Peyer's patch (tissue), 4 donors: ENCODE measurements around the gene POU2AF2. TPM values are rescaled to one million over a fixed set of nuclear protein-coding genes. Genes with fewer than 3 reads are reported as not detected.
"Not testable (repeated sequence)": the region's sequence is repeated elsewhere in the genome, so short reads cannot be mapped to it uniquely, and the experiment has no call there.

Experiments
- DNase-seq, 3 donors: peaks; one replicate each; pipeline ENCODE4 v3.0.0-alpha.2; 2017 to 2019
- H3K27ac ChIP-seq, 4 donors: fragments of 200-600 bp; sonication (generic); one replicate each; pipeline ENCODE4 v1.5.1; 2016 to 2019
- H3K27me3 ChIP-seq, 2 donors: fragments of 200-600 bp; sonication (generic); one replicate each; pipeline ENCODE4 v1.5.1; 2019
- H3K36me3 ChIP-seq, 3 donors: fragments of 200-600 bp; sonication (generic); one replicate each; pipeline ENCODE4 v1.5.1; 2016 to 2019
- H3K4me1 ChIP-seq, 4 donors: fragments of 200-600 bp; sonication (generic); one replicate each; pipeline ENCODE4 v1.5.1; 2016 to 2019
- H3K4me3 ChIP-seq, 4 donors: fragments of 200-600 bp; sonication (generic); 1 replicate in 3 of 4; 2 replicates in 1 of 4; pipeline ENCODE4 v1.5.1; 2016 to 2019; ENCODE audit warnings: mild to moderate bottlenecking in 1 of 4
- H3K9me3 ChIP-seq, 4 donors: fragments of 200-600 bp; sonication (generic); one replicate each; pipeline ENCODE4 v1.5.1; 2016 to 2019; ENCODE audit warnings: mild to moderate bottlenecking in 1 of 4
- CTCF ChIP-seq, 6 experiments: fragments of 450-650 bp in 4 of 6; fragments of 200-600 bp in 2 of 6; sonication (generic) in 1 of 6; IDR thresholded peaks; one replicate each; pipeline ENCODE4 v1.5.1; 2017 to 2019; ENCODE audit warnings: antibody characterized with exemption in 6 of 6, mild to moderate bottlenecking in 3 of 6, moderate library complexity in 1 of 6
- POLR2A ChIP-seq, 2 donors: fragments of 450-650 bp; IDR thresholded peaks; one replicate each; pipeline ENCODE4 v1.5.1; 2017; ENCODE audit warnings: antibody characterized with exemption in 2 of 2, mild to moderate bottlenecking in 2 of 2, moderate library complexity in 2 of 2
- total RNA-seq, 4 donors: library from RNA; depleted of rRNA; stranded (reverse); fragments of >200 nt; gene quantifications; one replicate each; pipeline ENCODE4 v1.1.0, GENCODE V29; 2016

POU2AF2 gene
- total RNA-seq, 4 donors from 2014 or later, result 1.2 to 4.4 TPM; not detected in 2

GRCh38 chr11:111207213-111207612, 38.3 kb upstream of the POU2AF2 start:
- Histone ChIP-seq H3K36me3 (no peaks in the 10 kb centered on the region), H3K4me1 (no peaks in the 10 kb centered on the region), H3K9me3 (no peaks in the 10 kb centered on the region), H3K27ac (no peak overlapping the region), H3K27me3 (no peaks in the 10 kb centered on the region), H3K4me3 (no peak overlapping the region)
- DNase-seq, result no peak
- no peak for TF ChIP-seq POLR2A (IDR thresholded peaks at IDR 0.05)
- no peak for TF ChIP-seq CTCF (IDR thresholded peaks at IDR 0.05)

- Histone ChIP-seq H3K27me3 (no peaks in the 10 kb centered on the region), H3K9me3 (no peaks in the 10 kb centered on the region), H3K4me1 (no peaks in the 10 kb centered on the region), H3K27ac (no peak overlapping the region), H3K4me3 (no peak overlapping the region), H3K36me3 (no peaks in the 10 kb centered on the region)
- no peak for DNase-seq
- TF ChIP-seq CTCF (IDR thresholded peaks at IDR 0.05), result no peak
- no peak for TF ChIP-seq POLR2A (IDR thresholded peaks at IDR 0.05)
These were observed 35.8 kb upstream of the POU2AF2 start for GRCh38 chr11:111209543-111210355.

GRCh38 chr11:111213256-111213655, 32.3 kb upstream of the POU2AF2 start:
- Histone ChIP-seq H3K4me1 (no peaks in the 10 kb centered on the region), H3K9me3 (no peaks in the 10 kb centered on the region), H3K36me3 (no peaks in the 10 kb centered on the region), H3K27me3 (no peaks in the 10 kb centered on the region), H3K27ac (no peak overlapping the region), H3K4me3 (no peak overlapping the region)
- no peak for DNase-seq
- TF ChIP-seq CTCF (IDR thresholded peaks at IDR 0.05) (no peak), POLR2A (IDR thresholded peaks at IDR 0.05) (no peak)

GRCh38 chr11:111220721-111221120, 24.8 kb upstream of the POU2AF2 start:
- TF ChIP-seq POLR2A (IDR thresholded peaks at IDR 0.05) (no peak), CTCF (IDR thresholded peaks at IDR 0.05) (no peak)
- Histone ChIP-seq H3K27me3 (no peaks in the 10 kb centered on the region), H3K36me3 (no peaks in the 10 kb centered on the region), H3K4me3 (no peak overlapping the region), H3K27ac (no peak overlapping the region), H3K9me3 (no peaks in the 10 kb centered on the region), H3K4me1 (peaks cover 0 to 3% (median 0%) of the 10 kb centered on the region in 4 donors)
- no peak for DNase-seq

GRCh38 chr11:111221208-111221607, 24.3 kb upstream of the POU2AF2 start:
- Histone ChIP-seq H3K27ac (no peak overlapping the region), H3K9me3 (no peaks in the 10 kb centered on the region), H3K36me3 (no peaks in the 10 kb centered on the region), H3K27me3 (no peaks in the 10 kb centered on the region), H3K4me1 (peaks cover 0 to 3% (median 0%) of the 10 kb centered on the region in 4 donors), H3K4me3 (no peak overlapping the region)
- no peak for DNase-seq
- no peak for TF ChIP-seq CTCF (IDR thresholded peaks at IDR 0.05)
- TF ChIP-seq POLR2A (IDR thresholded peaks at IDR 0.05), result no peak

- not testable (repeated sequence) for H3K27ac ChIP-seq, H3K9me3 ChIP-seq, H3K27me3 ChIP-seq, H3K36me3 ChIP-seq, DNase-seq, H3K4me3 ChIP-seq, H3K4me1 ChIP-seq
These were observed 23.6 kb upstream of the POU2AF2 start for GRCh38 chr11:111221936-111222335.

GRCh38 chr11:111222821-111223455, 22.6 kb upstream of the POU2AF2 start:
- not testable (repeated sequence) for H3K36me3 ChIP-seq, H3K27ac ChIP-seq, H3K4me1 ChIP-seq, H3K27me3 ChIP-seq, H3K9me3 ChIP-seq
- DNase-seq, result peak in 2 of 3 donors; percentile 50 to 59
- peak overlapping the region in 2 of 4 donors; percentile 17 to 27 for H3K4me3 ChIP-seq
